Measurements from ENCODE around the gene UNC45A.

DNA sequence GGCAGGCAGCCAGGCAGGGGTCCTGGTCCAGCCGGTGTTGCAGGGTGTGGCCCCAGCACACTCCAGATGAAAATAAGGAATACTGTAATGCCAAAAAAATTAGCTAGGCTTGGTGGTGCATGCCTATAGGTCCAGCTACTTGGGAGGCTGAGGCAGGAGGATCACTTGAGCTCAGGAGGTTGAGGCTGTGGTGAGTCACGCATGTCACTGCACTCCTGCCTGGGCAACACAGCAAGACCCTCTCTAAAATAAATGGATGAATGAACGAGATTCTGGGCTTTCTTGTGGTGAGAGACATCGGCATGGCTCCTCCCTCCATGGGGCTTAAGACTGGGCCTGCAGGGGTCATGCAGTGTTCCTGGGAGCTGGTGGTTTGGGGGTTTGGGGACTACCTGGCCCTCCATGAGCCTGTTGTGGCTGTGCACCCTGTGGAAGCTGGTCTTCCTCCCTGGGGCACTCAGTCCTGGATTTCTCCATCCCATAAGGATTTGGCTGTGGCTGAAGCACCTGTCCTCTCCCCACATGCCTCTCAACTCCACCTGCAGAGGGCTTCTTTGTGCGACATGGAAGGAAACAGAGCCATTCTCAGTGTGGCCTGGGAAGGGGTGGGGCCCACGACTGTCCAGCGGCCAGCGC is 12.0 kb downstream of the UNC45A start:
- TF ChIP-seq RAD21 (IDR thresholded peaks at IDR 0.05) (no peak), HNF4A (conservative IDR thresholded peaks at IDR 0.05) (no peak)
- TF ChIP-seq, protein P1, sequence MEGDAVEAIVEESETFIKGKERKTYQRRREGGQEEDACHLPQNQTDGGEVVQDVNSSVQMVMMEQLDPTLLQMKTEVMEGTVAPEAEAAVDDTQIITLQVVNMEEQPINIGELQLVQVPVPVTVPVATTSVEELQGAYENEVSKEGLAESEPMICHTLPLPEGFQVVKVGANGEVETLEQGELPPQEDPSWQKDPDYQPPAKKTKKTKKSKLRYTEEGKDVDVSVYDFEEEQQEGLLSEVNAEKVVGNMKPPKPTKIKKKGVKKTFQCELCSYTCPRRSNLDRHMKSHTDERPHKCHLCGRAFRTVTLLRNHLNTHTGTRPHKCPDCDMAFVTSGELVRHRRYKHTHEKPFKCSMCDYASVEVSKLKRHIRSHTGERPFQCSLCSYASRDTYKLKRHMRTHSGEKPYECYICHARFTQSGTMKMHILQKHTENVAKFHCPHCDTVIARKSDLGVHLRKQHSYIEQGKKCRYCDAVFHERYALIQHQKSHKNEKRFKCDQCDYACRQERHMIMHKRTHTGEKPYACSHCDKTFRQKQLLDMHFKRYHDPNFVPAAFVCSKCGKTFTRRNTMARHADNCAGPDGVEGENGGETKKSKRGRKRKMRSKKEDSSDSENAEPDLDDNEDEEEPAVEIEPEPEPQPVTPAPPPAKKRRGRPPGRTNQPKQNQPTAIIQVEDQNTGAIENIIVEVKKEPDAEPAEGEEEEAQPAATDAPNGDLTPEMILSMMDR (IDR thresholded peaks at IDR 0.05; ENCODE audit: low read depth, low read length, missing input control) = no peak
